ENCODE results near the gene GNAL.

The GNAL gene

DNA sequence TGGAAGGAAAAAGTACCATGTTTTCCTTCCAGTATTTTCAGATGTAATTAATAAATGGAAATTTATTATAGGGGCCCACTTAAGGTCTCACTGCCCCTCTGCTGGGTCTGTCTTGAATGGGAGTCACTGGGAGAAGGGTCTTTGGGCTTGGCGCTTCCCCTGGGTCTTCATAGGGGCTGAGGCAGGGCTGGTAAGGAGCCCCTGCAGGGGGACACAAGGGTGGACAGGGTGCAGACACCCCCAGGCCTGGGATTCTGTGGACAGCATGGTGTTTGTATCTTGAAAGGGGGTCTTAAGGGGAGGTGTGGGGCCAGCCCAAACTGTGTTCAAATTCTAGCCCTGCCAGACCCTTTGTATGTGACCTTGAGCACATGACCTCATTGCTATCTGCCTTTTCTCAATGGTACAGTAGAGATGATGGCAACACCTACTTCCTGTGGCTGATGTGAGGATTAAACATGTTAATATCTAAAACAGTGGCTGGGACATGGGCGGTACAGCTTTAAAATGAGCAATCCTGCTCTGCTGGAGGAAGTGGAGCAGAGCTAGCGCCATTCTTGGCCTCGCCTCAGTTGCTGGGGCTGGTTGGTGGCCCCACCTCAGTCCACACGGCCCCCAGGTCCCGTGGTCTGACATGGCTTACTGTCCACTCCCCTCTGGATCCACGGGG lies 71.6 kb downstream of the GNAL start:
- WGBS: 87% methylated on average over 7 of the region's 7 CpGs
- Histone ChIP-seq H3K14ac (ENCODE audit: low read length in 2 of 2) (peak overlapping the region in 1 of 2 experiments; percentile 35), H4K91ac (ENCODE audit: low read length) (peak overlapping the region; percentile 21), H3K4me1 (ENCODE audit: control insufficient read depth, insufficient read depth, low read depth, low read length) (peaks cover 2% of the 10 kb centered on the region), H2AFZ (ENCODE audit: low read depth, low read length) (peak overlapping the region; percentile 19), H3K79me1 (replicated peaks; ENCODE audit: low read length, poor library complexity, severe bottlenecking) (no peaks in the 10 kb centered on the region), H3K4me3 (ENCODE audit: insufficient read depth in 1 of 2, low read depth in 1 of 2, low read length in 2 of 2) (no peak overlapping the region), H3K23ac (ENCODE audit: low read length in 2 of 2) (no peak overlapping the region), H3K4me2 (ENCODE audit: low read length, poor library complexity, severe bottlenecking) (no peak overlapping the region), H3K27me3 (ENCODE audit: control insufficient read depth in 1 of 2, insufficient read depth in 1 of 2, low read length in 2 of 2) (peaks cover 0 to 23% of the 10 kb centered on the region in 2 experiments), H2BK5ac (ENCODE audit: low read depth, low read length, poor library complexity, severe bottlenecking) (no peak overlapping the region), H2BK15ac (ENCODE audit: low read depth, poor library complexity, severe bottlenecking) (no peak overlapping the region), H3K27ac (ENCODE audit: low read length, poor library complexity, severe bottlenecking) (no peak overlapping the region), H2BK12ac (ENCODE audit: low read length in 2 of 2) (no peak overlapping the region), H3K4ac (ENCODE audit: low read depth in 1 of 2, low read length in 2 of 2) (no peak overlapping the region), H2BK120ac (ENCODE audit: low read depth, low read length) (no peak overlapping the region), H3K36me3 (ENCODE audit: control insufficient read depth in 1 of 2, insufficient read depth in 2 of 2, low read depth in 1 of 2, low read length in 2 of 2) (no peaks in the 10 kb centered on the region), H4K8ac (ENCODE audit: low read length) (no peak overlapping the region), H3K9me3 (ENCODE audit: control insufficient read depth, low read length) (no peaks in the 10 kb centered on the region), H3K18ac (ENCODE audit: low read depth in 1 of 2, low read length in 2 of 2) (no peak overlapping the region), H3K9ac (ENCODE audit: low read length) (no peak overlapping the region), H2AK5ac (ENCODE audit: low read length, severe bottlenecking) (no peak overlapping the region)
- DNase-seq: no peak

DNA sequence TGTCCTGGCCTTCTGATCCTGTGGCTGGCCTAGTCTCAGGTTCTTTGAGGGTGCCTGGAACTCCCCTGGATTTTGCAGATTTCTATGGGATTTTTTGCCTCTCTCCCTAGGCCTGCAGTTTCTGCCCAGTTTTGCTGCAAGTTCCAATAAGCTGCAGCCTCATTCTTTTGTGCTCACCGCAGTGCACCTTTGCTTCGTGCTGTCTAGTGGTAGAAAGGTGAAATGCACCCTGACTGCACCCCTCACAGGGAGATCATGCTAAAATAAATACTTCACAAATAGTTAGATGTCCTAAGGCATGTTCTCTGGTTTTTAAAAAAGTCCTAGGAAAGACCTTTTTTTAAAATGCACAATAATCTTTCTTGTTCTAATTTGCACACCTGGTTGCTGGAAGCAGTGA lies 72.5 kb downstream of the GNAL start:
- Histone ChIP-seq H3K23ac (ENCODE audit: low read length in 2 of 2) (no peak overlapping the region), H3K4me1 (ENCODE audit: control insufficient read depth, insufficient read depth, low read depth, low read length) (peaks cover 2% of the 10 kb centered on the region), H3K4me3 (ENCODE audit: insufficient read depth in 1 of 2, low read depth in 1 of 2, low read length in 2 of 2) (no peak overlapping the region), H2AK5ac (ENCODE audit: low read length, severe bottlenecking) (no peak overlapping the region), H3K9me3 (ENCODE audit: control insufficient read depth, low read length) (no peaks in the 10 kb centered on the region), H3K79me1 (replicated peaks; ENCODE audit: low read length, poor library complexity, severe bottlenecking) (no peaks in the 10 kb centered on the region), H3K4me2 (ENCODE audit: low read length, poor library complexity, severe bottlenecking) (no peak overlapping the region), H3K18ac (ENCODE audit: low read depth in 1 of 2, low read length in 2 of 2) (no peak overlapping the region), H3K36me3 (ENCODE audit: control insufficient read depth in 1 of 2, insufficient read depth in 2 of 2, low read depth in 1 of 2, low read length in 2 of 2) (no peaks in the 10 kb centered on the region), H3K4ac (ENCODE audit: low read depth in 1 of 2, low read length in 2 of 2) (no peak overlapping the region), H3K27me3 (ENCODE audit: control insufficient read depth in 1 of 2, insufficient read depth in 1 of 2, low read length in 2 of 2) (peaks cover 0 to 22% of the 10 kb centered on the region in 2 experiments), H3K14ac (ENCODE audit: low read length in 2 of 2) (no peak overlapping the region), H3K9ac (ENCODE audit: low read length) (no peak overlapping the region), H3K27ac (ENCODE audit: low read length, poor library complexity, severe bottlenecking) (no peak overlapping the region), H2BK15ac (ENCODE audit: low read depth, poor library complexity, severe bottlenecking) (no peak overlapping the region), H2BK12ac (ENCODE audit: low read length in 2 of 2) (no peak overlapping the region), H4K91ac (ENCODE audit: low read length) (no peak overlapping the region), H4K8ac (ENCODE audit: low read length) (no peak overlapping the region), H2BK5ac (ENCODE audit: low read depth, low read length, poor library complexity, severe bottlenecking) (no peak overlapping the region), H2AFZ (ENCODE audit: low read depth, low read length) (no peak overlapping the region), H2BK120ac (ENCODE audit: low read depth, low read length) (no peak overlapping the region)
- WGBS: 100% methylated on average over 1 of the region's 2 CpGs
- DNase-seq: no peak

DNA sequence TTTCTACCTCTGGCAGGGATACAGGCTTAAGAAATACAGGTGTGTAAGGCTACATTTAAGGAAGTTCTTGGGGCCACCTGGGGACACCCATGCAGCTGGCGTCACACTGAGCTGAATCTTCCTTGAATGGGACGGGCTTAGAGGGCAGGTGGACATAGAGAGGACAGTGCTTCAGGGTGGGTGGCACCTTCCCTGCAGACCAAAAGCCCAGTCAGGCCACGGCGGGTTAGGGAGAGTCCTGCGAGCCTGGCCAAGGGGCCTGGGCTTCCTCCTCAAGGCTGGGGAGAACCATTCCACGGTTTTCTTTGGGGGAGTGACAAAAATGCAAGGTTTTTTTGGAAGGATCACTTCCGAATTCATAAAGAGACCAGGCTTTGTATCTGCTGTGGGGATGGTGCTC lies 73.4 kb downstream of the GNAL start:
- 83% methylated on average over 6 of the region's 7 CpGs for WGBS
- no peaks in the 10 kb centered on the region for H3K36me3 ChIP-seq (ENCODE audit: control insufficient read depth in 1 of 2, insufficient read depth in 2 of 2, low read depth in 1 of 2, low read length in 2 of 2)
- no peak overlapping the region for H2AK5ac ChIP-seq (ENCODE audit: low read length, severe bottlenecking)
- no peak overlapping the region for H2AFZ ChIP-seq (ENCODE audit: low read depth, low read length)
- H3K9ac ChIP-seq (ENCODE audit: low read length): no peak overlapping the region
- no peak overlapping the region for H3K4me2 ChIP-seq (ENCODE audit: low read length, poor library complexity, severe bottlenecking)
- no peak overlapping the region for H4K91ac ChIP-seq (ENCODE audit: low read length)
- no peak overlapping the region for H3K27ac ChIP-seq (ENCODE audit: low read length, poor library complexity, severe bottlenecking)
- no peak overlapping the region for H3K14ac ChIP-seq (ENCODE audit: low read length in 2 of 2)
- H2BK5ac ChIP-seq (ENCODE audit: low read depth, low read length, poor library complexity, severe bottlenecking): no peak overlapping the region
- no peak overlapping the region for H2BK120ac ChIP-seq (ENCODE audit: low read depth, low read length)
- H2BK15ac ChIP-seq (ENCODE audit: low read depth, poor library complexity, severe bottlenecking): no peak overlapping the region
- H4K8ac ChIP-seq (ENCODE audit: low read length): no peak overlapping the region
- H2BK12ac ChIP-seq (ENCODE audit: low read length in 2 of 2): no peak overlapping the region
- H3K79me1 ChIP-seq (replicated peaks; ENCODE audit: low read length, poor library complexity, severe bottlenecking): no peaks in the 10 kb centered on the region
- peaks cover 2% of the 10 kb centered on the region for H3K4me1 ChIP-seq (ENCODE audit: control insufficient read depth, insufficient read depth, low read depth, low read length)
- no peak overlapping the region for H3K23ac ChIP-seq (ENCODE audit: low read length in 2 of 2)
- no peak overlapping the region for H3K4me3 ChIP-seq (ENCODE audit: insufficient read depth in 1 of 2, low read depth in 1 of 2, low read length in 2 of 2)
- no peaks in the 10 kb centered on the region for H3K9me3 ChIP-seq (ENCODE audit: control insufficient read depth, low read length)
- H3K27me3 ChIP-seq (ENCODE audit: control insufficient read depth in 1 of 2, insufficient read depth in 1 of 2, low read length in 2 of 2): peaks cover 0 to 23% of the 10 kb centered on the region in 2 experiments
- no peak overlapping the region for H3K4ac ChIP-seq (ENCODE audit: low read depth in 1 of 2, low read length in 2 of 2)
- DNase-seq: no peak
- H3K18ac ChIP-seq (ENCODE audit: low read depth in 1 of 2, low read length in 2 of 2): no peak overlapping the region

DNA sequence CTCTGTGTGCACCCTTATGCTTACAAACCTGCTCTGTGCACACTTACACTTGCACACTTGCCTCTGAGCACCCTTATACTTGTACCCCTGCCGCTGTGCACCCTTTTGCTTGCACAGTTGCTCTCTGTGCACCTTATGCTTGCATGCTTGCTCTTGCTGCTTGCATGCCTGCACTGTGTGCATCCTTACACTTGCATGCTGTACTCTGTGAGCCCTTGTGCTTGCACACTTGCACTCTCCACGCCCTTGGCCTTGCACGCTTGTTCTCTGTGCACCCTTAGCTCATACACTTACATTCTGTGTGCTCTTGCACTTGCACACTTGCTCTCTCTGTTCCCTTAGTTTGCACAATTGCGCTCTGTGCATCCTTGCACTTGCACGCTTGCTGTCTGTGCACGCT lies 78.3 kb downstream of the GNAL start:
- no peak overlapping the region for H3K4me2 ChIP-seq (ENCODE audit: low read length, poor library complexity, severe bottlenecking)
- 95% methylated on average over 6 of the region's 6 CpGs for WGBS
- no peaks in the 10 kb centered on the region for H3K36me3 ChIP-seq (ENCODE audit: control insufficient read depth in 1 of 2, insufficient read depth in 2 of 2, low read depth in 1 of 2, low read length in 2 of 2)
- no peak overlapping the region for H2BK12ac ChIP-seq (ENCODE audit: low read length in 2 of 2)
- H2AFZ ChIP-seq (ENCODE audit: low read depth, low read length): no peak overlapping the region
- no peak overlapping the region for H4K91ac ChIP-seq (ENCODE audit: low read length)
- H3K9ac ChIP-seq (ENCODE audit: low read length): no peak overlapping the region
- no peak for DNase-seq
- H3K23ac ChIP-seq (ENCODE audit: low read length in 2 of 2): no peak overlapping the region
- H3K4me1 ChIP-seq (ENCODE audit: control insufficient read depth, insufficient read depth, low read depth, low read length): no peaks in the 10 kb centered on the region
- peak overlapping the region in 1 of 2 experiments; percentile 50 for H3K14ac ChIP-seq (ENCODE audit: low read length in 2 of 2)
- H3K27ac ChIP-seq (ENCODE audit: low read length, poor library complexity, severe bottlenecking): no peak overlapping the region
- no peaks in the 10 kb centered on the region for H3K9me3 ChIP-seq (ENCODE audit: control insufficient read depth, low read length)
- H2BK120ac ChIP-seq (ENCODE audit: low read depth, low read length): no peak overlapping the region
- no peak overlapping the region for H2AK5ac ChIP-seq (ENCODE audit: low read length, severe bottlenecking)
- no peak overlapping the region for H3K4ac ChIP-seq (ENCODE audit: low read depth in 1 of 2, low read length in 2 of 2)
- H4K8ac ChIP-seq (ENCODE audit: low read length): no peak overlapping the region
- H2BK15ac ChIP-seq (ENCODE audit: low read depth, poor library complexity, severe bottlenecking): no peak overlapping the region
- peaks cover 0 to 10% of the 10 kb centered on the region in 2 experiments for H3K27me3 ChIP-seq (ENCODE audit: control insufficient read depth in 1 of 2, insufficient read depth in 1 of 2, low read length in 2 of 2)
- H2BK5ac ChIP-seq (ENCODE audit: low read depth, low read length, poor library complexity, severe bottlenecking): no peak overlapping the region
- H3K79me1 ChIP-seq (replicated peaks; ENCODE audit: low read length, poor library complexity, severe bottlenecking): no peaks in the 10 kb centered on the region
- no peak overlapping the region for H3K18ac ChIP-seq (ENCODE audit: low read depth in 1 of 2, low read length in 2 of 2)
- no peak overlapping the region for H3K4me3 ChIP-seq (ENCODE audit: insufficient read depth in 1 of 2, low read depth in 1 of 2, low read length in 2 of 2)

Measured in mesenchymal stem cell (in vitro differentiated cells and primary cell).